T-helper 2 cell treated with Interferon-gamma antibody and Interleukin-4, amounts not matched to agents 100 ng/mL and 5 ng/mL, for 36 hours (primary cell): ENCODE results near the gene PSG5. TPM values are rescaled to one million over a fixed set of nuclear protein-coding genes. Genes with fewer than 3 reads are reported as not detected.

Experiments
- total RNA-seq: library from RNA; stranded (reverse); gene quantifications from 2 replicates; pipeline ENCODE4 v1.2.3, GENCODE V29; 2022

PSG5 gene
- total RNA-seq, 1 donor from 2014 or later: not detected

Other genes with a start within 250 kb of the PSG5 start
- gene PSG7, start 249.3 kb downstream of the PSG5 start, total RNA-seq: not detected in 2 replicates
- not detected in 2 replicates for gene PSG11, start 160.1 kb downstream of the PSG5 start, total RNA-seq
- gene PSG2, start 103.8 kb downstream of the PSG5 start, total RNA-seq: not detected in 2 replicates
- not detected in 2 replicates for gene PSG4, start 19.1 kb upstream of the PSG5 start, total RNA-seq
- not detected in 2 replicates for gene PSG9, start 83.0 kb upstream of the PSG5 start, total RNA-seq
- gene CD177, start 167.2 kb upstream of the PSG5 start, total RNA-seq: not detected in 2 replicates
- not detected in 2 replicates for gene TEX101, start 228.4 kb upstream of the PSG5 start, total RNA-seq